PC-3 (cell line): Measurements from ENCODE around the gene TAOK1. TPM values are rescaled to one million over a fixed set of nuclear protein-coding genes. Genes with fewer than 3 reads are reported as not detected.

ENCODE experiments used
- ATAC-seq: fragments of 200-7000 bp; cut with Tn5 transposase; 2 replicates; pipeline ENCODE4 v1.9.1; 2020; ENCODE audit warnings: mild to moderate bottlenecking, moderate library complexity
- BruUV-seq: library from RNA; stranded (reverse); fragments of 400-500 nt; replicated peaks from 2 replicates; lab custom pipeline; 2021; lab: Mats Ljungman, UMichigan
- CTCF ChIA-PET: fragments of 300-600 bp; sonication (Branson Sonifier 250); formaldehyde crosslinking; loops from one replicate; lab custom pipeline; 2022; ENCODE audit warnings: antibody characterized with exemption; lab: Charles Lee
- POLR2A ChIA-PET: fragments of 300-600 bp; sonication (Branson Sonifier 250); formaldehyde crosslinking; loops from one replicate; lab custom pipeline; 2022; ENCODE audit warnings: antibody characterized with exemption; ENCODE audit not compliant: unreplicated experiment; lab: Charles Lee
- DNase-seq: peaks from one replicate; pipeline ENCODE4 v3.0.0-alpha.2; 2015
- H2AFZ ChIP-seq: fragments of 300-600 bp; sonication (generic); 2 replicates; pipeline ENCODE4 v1.6.0; 2016; ENCODE audit warnings: antibody characterized with exemption, low read length
- H3F3A ChIP-seq: fragments of 300-600 bp; sonication (generic); one replicate; pipeline ENCODE4 v1.6.0; 2017; ENCODE audit warnings: antibody characterized with exemption, low read length, control low read depth, mild to moderate bottlenecking; ENCODE audit not compliant: unreplicated experiment
- H3K27ac ChIP-seq: fragments of 300-600 bp; sonication (generic); 2 replicates; pipeline ENCODE4 v1.5.1; 2016; ENCODE audit warnings: mild to moderate bottlenecking, low read length
- H3K27me3 ChIP-seq: fragments of 300-600 bp; sonication (generic); 2 replicates; pipeline ENCODE4 v1.6.1; 2016; ENCODE audit warnings: low read length, mixed read lengths
- H3K36me3 ChIP-seq: fragments of 300-600 bp; sonication (generic); 2 replicates; pipeline ENCODE4 v1.6.1; 2016; ENCODE audit warnings: low read depth, mixed run types, low read length, mixed read lengths
- H3K4me1 ChIP-seq: fragments of 300-600 bp; sonication (generic); 2 replicates; pipeline ENCODE4 v1.5.1; 2016; ENCODE audit warnings: low read length; ENCODE audit not compliant: insufficient read depth
- H3K4me2 ChIP-seq: fragments of 300-600 bp; sonication (generic); 2 replicates; pipeline ENCODE4 v1.6.0; 2016; ENCODE audit warnings: low read length
- H3K4me3 ChIP-seq: fragments of 300-600 bp; sonication (generic); 2 replicates; pipeline ENCODE4 v1.5.1; 2016; ENCODE audit warnings: mild to moderate bottlenecking, low read length, mixed read lengths
- H3K79me2 ChIP-seq: fragments of 300-600 bp; sonication (generic); 2 replicates; pipeline ENCODE4 v1.6.1; 2017; ENCODE audit warnings: low read length, mixed read lengths
- H3K9ac ChIP-seq: fragments of 300-600 bp; sonication (generic); 2 replicates; pipeline ENCODE4 v1.6.0; 2016; ENCODE audit warnings: mild to moderate bottlenecking, low read length
- H3K9me2 ChIP-seq: fragments of 300-600 bp; sonication (generic); replicated peaks from 2 replicates; pipeline ENCODE4 v1.6.1; 2016; ENCODE audit warnings: mixed run types, low read length, mixed read lengths
- H3K9me3 ChIP-seq: fragments of 300-600 bp; sonication (generic); 2 replicates; pipeline ENCODE4 v1.6.1; 2016; ENCODE audit warnings: low read length, mixed read lengths
- H4K20me1 ChIP-seq: fragments of 300-600 bp; sonication (generic); 2 replicates; pipeline ENCODE4 v1.6.1; 2016; ENCODE audit warnings: low read length, mixed read lengths
- EZH2 ChIP-seq: fragments of 300-600 bp; sonication (generic); IDR thresholded peaks from one replicate; pipeline ENCODE4 v1.6.1; 2017; ENCODE audit warnings: antibody characterized with exemption, mild to moderate bottlenecking, low read length; ENCODE audit not compliant: unreplicated experiment
- EZH2phosphoT487 ChIP-seq: fragments of 300-600 bp; sonication (generic); IDR thresholded peaks from 2 replicates; pipeline ENCODE4 v1.6.1; 2018; ENCODE audit warnings: mild to moderate bottlenecking, antibody characterized with exemption, low read length, borderline replicate concordance
- intact Hi-C: fragments of 100-400 bp; cut with micrococcal nuclease; formaldehyde crosslinking; loops from 2 replicates; pipeline ENCODE4 v1.9.0; 2023
- total RNA-seq: library from RNA; depleted of rRNA; stranded (reverse); fragments of >200 nt; gene quantifications from 2 replicates; pipeline ENCODE4 v1.2.3, GENCODE V29; 2014
- TF ChIP-seq, protein P1 (sequence below): fragments of 300-600 bp; sonication (generic); conservative IDR thresholded peaks from 2 replicates; pipeline ENCODE4 v1.5.1; 2017; ENCODE audit warnings: antibody characterized with exemption, low read depth, mild to moderate bottlenecking, low read length

The TAOK1 gene
- total RNA-seq, 1 experiment from 2014 or later: 17.3 TPM

DNA sequence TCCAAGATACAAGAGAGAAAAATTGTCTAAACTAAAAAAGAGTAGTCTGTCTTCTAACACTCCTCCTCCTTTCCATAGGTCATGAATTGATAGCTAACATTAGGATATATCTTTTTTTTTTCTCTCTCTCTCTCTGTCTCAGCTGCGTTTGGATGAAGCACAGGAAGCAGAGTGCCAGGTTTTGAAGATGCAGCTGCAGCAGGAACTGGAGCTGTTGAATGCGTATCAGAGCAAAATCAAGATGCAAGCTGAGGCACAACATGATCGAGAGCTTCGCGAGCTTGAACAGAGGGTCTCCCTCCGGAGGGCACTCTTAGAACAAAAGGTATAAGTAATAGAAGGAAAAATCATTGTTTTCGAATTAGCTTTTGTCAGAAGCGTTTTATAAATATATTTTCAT, 143.8 kb downstream of the TAOK1 start:
- H3K9me2 ChIP-seq: no peaks in the 10 kb centered on the region
- TF ChIP-seq EZH2phosphoT487: no peak
- TF ChIP-seq EZH2: no peak
- TF ChIP-seq, protein P1, sequence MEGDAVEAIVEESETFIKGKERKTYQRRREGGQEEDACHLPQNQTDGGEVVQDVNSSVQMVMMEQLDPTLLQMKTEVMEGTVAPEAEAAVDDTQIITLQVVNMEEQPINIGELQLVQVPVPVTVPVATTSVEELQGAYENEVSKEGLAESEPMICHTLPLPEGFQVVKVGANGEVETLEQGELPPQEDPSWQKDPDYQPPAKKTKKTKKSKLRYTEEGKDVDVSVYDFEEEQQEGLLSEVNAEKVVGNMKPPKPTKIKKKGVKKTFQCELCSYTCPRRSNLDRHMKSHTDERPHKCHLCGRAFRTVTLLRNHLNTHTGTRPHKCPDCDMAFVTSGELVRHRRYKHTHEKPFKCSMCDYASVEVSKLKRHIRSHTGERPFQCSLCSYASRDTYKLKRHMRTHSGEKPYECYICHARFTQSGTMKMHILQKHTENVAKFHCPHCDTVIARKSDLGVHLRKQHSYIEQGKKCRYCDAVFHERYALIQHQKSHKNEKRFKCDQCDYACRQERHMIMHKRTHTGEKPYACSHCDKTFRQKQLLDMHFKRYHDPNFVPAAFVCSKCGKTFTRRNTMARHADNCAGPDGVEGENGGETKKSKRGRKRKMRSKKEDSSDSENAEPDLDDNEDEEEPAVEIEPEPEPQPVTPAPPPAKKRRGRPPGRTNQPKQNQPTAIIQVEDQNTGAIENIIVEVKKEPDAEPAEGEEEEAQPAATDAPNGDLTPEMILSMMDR: no peak
- H3K4me1 ChIP-seq: no peaks in the 10 kb centered on the region
- CTCF ChIA-PET: interaction anchor here (0.8 kb wide), 1 partner anchor 164 kb away, joined by 4 read pairs; no protein-coding TSS in a partner anchor
- no peaks in the 10 kb centered on the region for H3K9me3 ChIP-seq
- H4K20me1 ChIP-seq: no peaks in the 10 kb centered on the region
- H3K9ac ChIP-seq: no peak overlapping the region
- H2AFZ ChIP-seq: no peak overlapping the region
- intact Hi-C loops: no loop called here
- no peak overlapping the region for H3K27ac ChIP-seq
- DNase-seq (no peak), ATAC-seq (no peak)
- no peaks in the 10 kb centered on the region for H3K27me3 ChIP-seq
- no peaks in the 10 kb centered on the region for H3F3A ChIP-seq
- no TSS peak for BruUV-seq
- no peaks in the 10 kb centered on the region; the same call in 1 of the 2 replicates for H3K36me3 ChIP-seq
- POLR2A ChIA-PET: no interaction called here
- H3K79me2 ChIP-seq: no peaks in the 10 kb centered on the region
- H3K4me3 ChIP-seq: no peak overlapping the region
- no peak overlapping the region for H3K4me2 ChIP-seq

DNA sequence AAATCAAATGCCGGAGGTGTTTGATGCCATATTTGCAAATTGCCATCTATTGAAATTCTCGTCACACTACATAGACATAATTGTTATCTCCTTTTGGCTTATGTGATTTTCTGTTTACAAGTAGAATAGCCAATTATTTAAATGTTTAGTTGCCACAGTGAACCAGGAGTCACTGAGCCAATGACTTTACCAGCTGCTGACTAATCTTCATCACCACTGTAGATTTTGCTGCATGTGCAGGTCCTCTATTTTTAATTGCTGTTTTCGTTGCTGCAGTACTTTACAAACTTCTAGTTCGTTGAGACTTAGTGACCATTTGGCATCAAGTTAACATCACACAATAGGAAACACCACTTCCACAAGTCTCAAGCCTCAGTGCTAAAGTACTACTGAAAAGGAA, 153.9 kb downstream of the TAOK1 start:
- Histone ChIP-seq H3K4me1 (no peaks in the 10 kb centered on the region), H3F3A (no peaks in the 10 kb centered on the region), H3K27me3 (no peaks in the 10 kb centered on the region), H3K27ac (no peak overlapping the region), H3K9me2 (no peaks in the 10 kb centered on the region), H4K20me1 (no peaks in the 10 kb centered on the region), H3K36me3 (no peaks in the 10 kb centered on the region), H3K9me3 (no peaks in the 10 kb centered on the region), H3K4me2 (no peak overlapping the region), H3K79me2 (no peaks in the 10 kb centered on the region), H3K9ac (no peak overlapping the region), H3K4me3 (no peak overlapping the region), H2AFZ (no peak overlapping the region)
- ATAC-seq (no peak), DNase-seq (no peak)
- intact Hi-C loops: no loop called here
- BruUV-seq: no TSS peak
- TF ChIP-seq EZH2phosphoT487 (no peak), EZH2 (no peak)
- TF ChIP-seq, protein P1: no peak
- ChIA-PET POLR2A (no interaction called here), CTCF (no interaction called here)

DNA sequence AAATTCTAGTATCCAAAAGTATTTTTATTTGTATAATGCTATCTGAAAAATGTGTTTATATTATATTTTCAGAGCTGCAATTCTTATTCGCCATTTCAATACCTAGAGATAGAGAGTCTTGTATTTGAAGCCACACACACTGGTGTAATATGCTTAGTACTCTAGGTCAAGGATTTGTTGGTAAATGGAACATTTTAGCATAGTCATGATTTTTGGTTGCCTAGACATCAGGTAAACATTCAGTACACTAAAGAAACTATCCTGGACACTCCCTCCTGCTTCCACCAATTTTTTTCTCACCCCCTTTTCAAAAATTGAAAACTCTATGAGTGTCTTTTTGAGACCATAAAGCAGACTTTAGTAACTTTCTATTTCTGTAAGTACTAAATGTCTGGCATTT, 155.9 kb downstream of the TAOK1 start:
- intact Hi-C loops: no loop called here
- ChIA-PET CTCF (no interaction called here), POLR2A (no interaction called here)
- H2AFZ ChIP-seq: no peak overlapping the region
- no peak overlapping the region for H3K4me2 ChIP-seq
- no peaks in the 10 kb centered on the region for H3K9me3 ChIP-seq
- no peak overlapping the region for H3K4me3 ChIP-seq
- no peaks in the 10 kb centered on the region for H3K79me2 ChIP-seq
- no TSS peak for BruUV-seq
- no peaks in the 10 kb centered on the region for H3F3A ChIP-seq
- TF ChIP-seq EZH2: no peak
- TF ChIP-seq, protein P1: no peak
- TF ChIP-seq EZH2phosphoT487: no peak
- no peak overlapping the region for H3K27ac ChIP-seq
- no peaks in the 10 kb centered on the region for H3K36me3 ChIP-seq
- no peaks in the 10 kb centered on the region for H3K27me3 ChIP-seq
- H3K9ac ChIP-seq: no peak overlapping the region
- DNase-seq (no peak), ATAC-seq (no peak)
- no peaks in the 10 kb centered on the region for H3K9me2 ChIP-seq
- no peaks in the 10 kb centered on the region for H3K4me1 ChIP-seq
- no peaks in the 10 kb centered on the region for H4K20me1 ChIP-seq
